Embryonic facial prominence (tissue), 1 donor: ENCODE measurements around the gene COL13A1.

ENCODE experiments used
- DNase-seq: peaks from one replicate; pipeline ENCODE4 v3.0.0-alpha.2; 2016; ENCODE audit errors: extremely low spot score

COL13A1 gene

GRCh38 chr10:69791812-69792211 lies 9.9 kb upstream of the COL13A1 start:
- no peak for DNase-seq

- no peak for DNase-seq
Observed at GRCh38 chr10:69792341-69792740, 9.4 kb upstream of the COL13A1 start.

DNA sequence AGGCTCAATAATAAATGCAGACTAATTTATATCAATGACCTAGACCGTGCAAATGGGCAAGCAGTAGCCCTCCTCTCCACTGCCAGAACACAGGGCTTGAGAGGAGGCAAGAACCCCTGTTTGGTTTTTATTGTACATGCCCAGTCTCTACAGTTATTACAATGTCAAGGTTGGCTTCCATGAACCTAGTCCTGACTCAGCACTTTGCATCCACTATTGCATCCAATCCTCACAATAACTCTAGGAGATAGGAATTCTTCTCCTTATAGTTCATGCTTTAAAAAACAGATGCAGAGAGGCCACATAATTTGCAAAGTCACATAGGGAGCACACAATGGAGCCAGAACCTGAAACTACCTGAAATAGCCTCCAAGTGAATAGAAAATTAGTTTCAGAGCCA lies 7.0 kb upstream of the COL13A1 start:
- no peak for DNase-seq

- no peak for DNase-seq
Observed at GRCh38 chr10:69795242-69795934, 6.3 kb upstream of the COL13A1 start.

DNA sequence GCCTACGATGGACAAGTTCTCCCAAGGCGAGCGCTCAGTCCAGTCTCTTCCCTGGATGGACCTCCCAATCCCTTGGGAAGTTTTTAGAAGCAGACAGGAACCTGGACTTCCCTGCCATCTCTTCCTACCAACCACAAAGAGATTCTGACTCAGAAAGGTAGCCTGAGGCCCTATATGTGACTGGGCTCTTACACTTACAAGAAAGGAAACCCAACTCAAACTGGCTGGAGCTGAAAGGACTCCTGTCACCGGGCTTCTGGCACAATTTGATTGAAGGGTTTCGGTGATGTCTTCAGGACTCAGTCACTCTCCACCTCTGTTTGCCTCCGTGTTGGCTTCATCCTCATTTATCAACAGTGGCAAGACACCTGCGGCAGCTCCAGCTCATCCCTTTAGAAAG lies 3.7 kb upstream of the COL13A1 start:
- no peak for DNase-seq

- peak; percentile 42 for DNase-seq
Observed at GRCh38 chr10:69800109-69800508, 1.6 kb upstream of the COL13A1 start.

DNA sequence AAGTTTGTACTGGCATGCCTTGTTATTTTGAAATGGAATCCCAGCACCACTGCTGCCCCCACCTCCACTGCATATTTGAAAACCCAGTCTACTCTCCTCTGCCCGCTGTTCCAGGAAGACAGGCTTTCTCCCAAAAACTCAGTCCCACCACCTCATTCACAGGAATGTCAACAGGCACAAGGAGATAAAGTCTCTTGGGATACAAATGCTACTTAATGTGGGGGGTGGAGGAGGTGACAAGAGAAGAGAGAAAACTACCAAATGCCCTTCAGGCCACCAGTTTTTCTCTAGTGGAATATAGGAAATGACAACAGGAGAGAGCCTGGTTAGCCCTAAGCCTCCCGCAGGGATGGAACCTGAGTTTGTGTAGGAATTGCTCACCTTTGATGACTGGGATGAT lies 1.0 kb upstream of the COL13A1 start:
- no peak for DNase-seq

- DNase-seq = no peak
Observed at GRCh38 chr10:69801094-69801433, 642 bp upstream of the COL13A1 start.

DNA sequence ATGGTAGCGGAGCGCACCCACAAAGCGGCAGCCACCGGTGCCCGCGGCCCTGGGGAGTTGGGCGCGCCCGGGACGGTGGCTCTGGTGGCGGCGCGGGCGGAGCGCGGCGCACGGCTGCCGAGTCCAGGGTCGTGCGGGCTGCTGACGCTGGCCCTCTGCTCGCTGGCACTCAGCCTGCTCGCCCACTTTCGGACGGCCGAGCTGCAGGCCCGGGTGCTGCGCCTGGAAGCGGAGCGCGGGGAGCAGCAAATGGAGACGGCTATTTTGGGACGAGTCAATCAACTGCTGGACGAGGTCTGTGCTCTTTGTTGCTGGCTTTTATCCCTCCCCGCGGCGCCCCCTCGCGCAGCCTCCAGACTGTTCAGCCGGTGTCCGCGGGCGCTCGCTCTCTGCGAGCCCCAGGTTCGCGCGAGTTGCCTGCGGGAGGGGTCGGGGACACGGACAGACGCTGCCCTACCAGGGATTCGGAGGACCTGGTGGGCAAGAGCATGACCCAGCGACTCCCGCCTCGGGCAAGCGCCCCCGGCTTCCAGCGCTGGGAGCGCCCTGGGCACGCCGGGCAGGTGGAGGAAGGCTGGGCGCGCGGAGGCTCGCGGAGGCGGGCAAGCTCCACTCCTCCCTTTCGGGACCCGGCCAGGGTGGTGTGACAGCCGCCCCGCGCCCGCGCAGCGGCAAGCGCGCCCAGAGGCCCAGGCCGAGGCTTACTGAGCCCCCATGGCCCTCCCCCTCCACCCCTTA lies 887 bp downstream of the COL13A1 start:
- no peak for DNase-seq

- no peak for DNase-seq
Observed at GRCh38 chr10:69803809-69804208, 2.1 kb downstream of the COL13A1 start.

DNA sequence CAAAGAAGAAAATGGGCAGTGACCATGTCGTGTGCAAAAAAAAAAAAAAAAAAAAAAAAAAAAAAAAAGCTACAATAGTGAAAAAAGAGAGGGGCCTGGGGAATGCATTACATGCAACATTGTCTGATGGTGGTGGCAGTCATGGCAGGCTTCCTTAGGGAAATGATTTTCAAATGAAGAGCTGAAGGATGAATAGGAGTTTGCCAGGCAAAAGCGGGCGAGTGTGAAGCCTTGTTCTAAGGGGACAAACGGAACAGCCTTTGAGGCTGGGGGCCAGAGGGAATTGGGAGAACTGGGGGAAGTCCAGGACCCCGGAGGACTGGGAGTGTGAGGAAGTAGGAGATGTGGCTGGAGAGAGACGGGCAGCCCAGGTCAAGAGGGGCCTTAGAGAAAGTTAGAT lies 3.1 kb downstream of the COL13A1 start:
- DNase-seq = no peak

- no peak for DNase-seq
Observed at GRCh38 chr10:69807122-69807521, 5.4 kb downstream of the COL13A1 start.

DNA sequence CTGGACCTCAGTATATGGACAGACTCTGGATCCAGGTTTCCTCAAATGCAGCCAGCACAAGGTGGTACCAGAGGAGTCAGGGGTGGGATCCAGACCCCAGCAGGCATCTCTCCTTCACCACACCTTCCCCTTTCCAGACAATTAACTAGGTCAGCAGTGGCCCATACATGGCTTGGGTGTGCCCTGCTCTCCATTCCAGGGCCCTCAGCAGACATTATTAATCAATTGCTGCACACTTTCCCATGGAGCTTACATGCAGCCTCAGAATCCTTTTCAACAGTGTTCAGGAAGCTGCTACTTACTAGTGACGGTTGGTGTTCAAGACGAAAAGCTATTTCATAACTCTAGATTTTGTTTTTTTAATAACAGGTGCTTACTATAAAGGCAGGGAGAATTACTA lies 6.0 kb downstream of the COL13A1 start:
- DNase-seq = no peak

DNA sequence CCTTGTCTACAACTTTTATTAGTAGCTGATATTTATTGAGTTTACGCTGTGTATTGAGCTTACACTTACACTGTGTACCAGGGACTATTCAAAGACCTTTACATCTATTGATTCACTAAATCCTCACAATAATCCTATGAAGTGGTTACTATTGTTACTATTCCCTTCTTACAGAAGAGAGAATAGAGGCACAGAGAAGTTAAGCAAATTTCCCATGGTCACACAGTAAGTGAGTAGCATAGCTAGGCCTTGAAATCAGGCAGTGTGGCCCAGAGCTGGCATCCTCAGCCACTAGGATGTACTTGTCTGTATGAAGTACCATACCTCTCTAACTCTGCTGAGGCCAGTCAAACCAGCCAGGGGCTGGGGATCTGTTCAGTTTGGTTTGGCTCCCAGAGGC lies 7.6 kb downstream of the COL13A1 start:
- DNase-seq = no peak

DNA sequence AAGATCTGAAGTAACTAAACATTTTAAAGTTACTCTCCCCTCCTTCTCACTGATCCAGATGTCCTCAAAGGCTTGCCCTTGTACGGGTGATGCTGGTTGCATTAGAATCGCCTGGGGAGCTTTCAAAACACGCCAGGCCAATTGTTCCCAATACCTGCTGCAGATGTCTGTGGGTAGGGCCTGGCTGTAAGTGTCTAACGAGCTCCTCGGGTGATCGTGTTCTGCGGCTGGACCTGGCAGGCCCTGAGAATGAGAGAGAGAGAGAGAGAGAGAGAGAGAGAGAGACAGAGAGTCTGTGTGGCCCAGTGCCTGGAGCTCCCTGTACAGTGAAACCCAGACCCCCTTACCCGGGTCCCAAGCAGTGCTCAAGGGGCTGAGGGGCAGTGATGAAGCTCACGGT lies 8.4 kb downstream of the COL13A1 start:
- no peak for DNase-seq

- no peak for DNase-seq
Observed at GRCh38 chr10:69810675-69811397, 9.1 kb downstream of the COL13A1 start.

- no peak for DNase-seq
Observed at GRCh38 chr10:69813632-69814031, 11.9 kb downstream of the COL13A1 start.

GRCh38 chr10:69814251-69814650 lies 12.5 kb downstream of the COL13A1 start:
- DNase-seq = no peak

DNA sequence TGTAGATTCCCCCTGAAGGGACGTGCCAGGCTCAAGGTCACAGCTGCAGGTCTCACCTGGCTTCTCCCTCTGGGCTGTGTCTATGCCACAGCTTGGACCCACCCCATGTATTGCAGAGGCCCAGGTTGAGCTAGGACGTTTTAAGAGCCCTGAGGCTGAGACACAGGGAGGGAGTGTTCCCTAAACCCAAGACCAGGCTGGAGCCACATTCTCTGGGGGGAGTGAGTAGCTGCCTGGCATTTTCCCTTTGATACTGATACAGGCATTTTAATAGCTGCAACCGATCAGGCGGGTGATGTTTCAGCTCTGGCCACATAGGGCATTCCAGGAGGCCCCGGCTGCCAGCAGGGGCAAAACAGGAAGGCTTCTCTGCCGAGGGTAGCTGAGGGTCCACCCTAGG lies 13.4 kb downstream of the COL13A1 start:
- DNase-seq = no peak

DNA sequence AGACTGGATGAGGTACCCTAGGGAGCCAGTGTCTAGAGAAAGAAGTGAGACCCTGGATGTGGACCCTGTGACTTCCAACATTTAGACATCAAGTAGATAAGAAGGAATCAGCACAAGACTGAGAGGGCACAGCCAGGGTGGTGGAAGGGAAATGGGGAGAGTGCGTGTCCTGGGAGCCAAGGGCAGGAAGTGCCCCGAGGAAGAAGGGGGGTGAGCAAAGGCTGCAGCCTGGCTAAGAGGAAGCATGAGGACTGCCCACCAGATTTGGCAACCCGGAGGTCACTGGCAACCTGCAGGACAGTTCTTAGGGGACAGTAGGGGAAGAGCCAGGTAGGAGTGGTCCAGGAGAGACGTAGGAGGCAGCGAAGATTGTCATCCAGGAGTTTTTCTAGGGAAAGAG lies 14.8 kb downstream of the COL13A1 start:
- DNase-seq = no peak

DNA sequence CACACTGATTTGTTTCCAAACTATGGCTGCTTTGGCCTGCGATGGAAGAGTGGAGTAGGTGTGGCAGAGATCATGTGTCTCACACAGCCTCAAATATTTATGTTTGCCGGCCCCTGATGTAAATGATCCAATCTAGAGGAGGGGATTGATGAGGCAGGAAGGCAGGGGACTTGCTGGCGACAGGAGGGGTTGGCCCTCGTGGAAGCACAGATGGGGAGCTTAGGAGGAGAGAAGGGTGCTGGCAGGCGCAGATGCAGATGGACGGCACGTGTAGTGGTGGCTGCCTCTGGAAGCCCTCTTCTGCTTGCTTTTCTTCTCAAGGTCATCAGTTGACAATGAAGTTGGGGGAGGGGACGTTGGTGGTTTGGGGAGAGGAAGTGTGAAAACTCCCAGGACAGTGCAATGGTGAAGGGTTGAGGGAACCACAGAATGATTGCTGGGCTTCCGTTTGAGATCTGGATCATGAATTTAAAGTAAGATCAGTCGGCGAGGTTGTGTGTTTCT lies 15.4 kb downstream of the COL13A1 start:
- DNase-seq = no peak

DNA sequence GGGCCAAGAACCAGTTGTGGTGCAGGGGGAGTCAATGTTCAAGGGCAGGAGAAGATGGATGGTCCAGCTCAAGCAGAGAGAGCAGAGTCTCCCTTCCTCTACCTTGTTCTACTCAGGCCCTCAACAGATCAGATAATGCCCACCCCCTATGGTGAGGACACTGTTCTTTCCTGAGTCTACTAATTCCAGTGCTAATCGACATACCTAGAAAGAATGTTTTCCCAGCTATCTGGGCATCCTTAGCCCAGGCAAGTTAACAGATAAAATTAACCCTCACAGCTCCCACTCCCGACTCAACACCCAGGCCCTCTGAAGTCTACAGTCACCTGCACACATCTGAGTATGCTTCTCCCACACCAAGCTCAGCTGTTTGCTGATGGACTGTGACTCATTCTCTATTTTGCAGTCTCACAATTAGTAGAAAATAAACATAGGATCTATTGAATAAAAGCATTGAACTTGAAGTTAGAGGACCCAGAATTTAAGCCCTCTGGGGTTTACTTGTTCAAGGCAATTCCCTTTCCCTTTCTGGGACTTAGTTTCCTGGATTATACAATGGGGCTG lies 17.1 kb downstream of the COL13A1 start:
- no peak for DNase-seq
